PFSK-1 (cell line): Measurements from ENCODE around the gene POU6F2.

Source experiments
- POLR2AphosphoS5 ChIP-seq: IDR thresholded peaks from 2 replicates; pipeline ENCODE4 v1.6.1; 2012; ENCODE audit warnings: low read depth, mild to moderate bottlenecking, control low read depth, low read length, moderate library complexity
- TAF1 ChIP-seq: IDR thresholded peaks from 2 replicates; pipeline ENCODE4 v1.6.1; 2012; ENCODE audit warnings: low read length, control low read depth, borderline replicate concordance; ENCODE audit not compliant: insufficient read depth

DNA sequence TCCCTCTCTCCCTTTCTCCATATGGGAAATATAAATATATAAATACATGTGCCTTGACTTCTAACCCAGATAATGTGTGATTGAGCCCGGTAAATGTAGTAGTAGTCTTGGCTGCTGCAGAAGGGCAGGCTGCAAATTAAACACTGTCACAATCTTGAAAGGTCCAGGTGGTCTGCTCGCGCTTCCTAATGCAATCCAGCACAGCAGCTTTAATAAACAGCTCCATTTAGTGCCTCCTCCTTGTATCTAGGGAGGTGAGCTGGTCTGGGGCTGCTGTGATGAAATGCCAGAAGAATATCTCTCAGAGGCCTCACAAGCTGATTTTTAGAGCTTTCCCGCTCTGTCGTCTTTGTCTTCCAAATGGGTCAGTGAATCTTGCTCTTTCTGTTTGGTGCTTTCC, 782 bp downstream of the POU6F2 start:
- TF ChIP-seq TAF1, result no peak
- TF ChIP-seq POLR2AphosphoS5, result no peak
